SK-N-SH (cell line): ENCODE measurements around the gene P3R3URF.

Source experiments
- EZH2phosphoT487 ChIP-seq: fragments of 200-600 bp; sonication (generic); IDR thresholded peaks from 2 replicates; pipeline ENCODE4 v1.6.1; 2017; ENCODE audit warnings: low read depth, mixed run types, mild to moderate bottlenecking, antibody characterized with exemption, moderate library complexity, borderline replicate concordance
- GATA2 ChIP-seq: sonication (generic); formaldehyde crosslinking; IDR thresholded peaks from 2 replicates; pipeline ENCODE4 v1.5.0; 2020; ENCODE audit warnings: mild to moderate bottlenecking, missing genetic modification reagents
- MXI1 ChIP-seq: IDR thresholded peaks from 2 replicates; pipeline ENCODE4 v1.6.1; 2012; ENCODE audit warnings: mild to moderate bottlenecking, low read depth, low read length, improper control_type of control experiment
- POLR2AphosphoS5 ChIP-seq: IDR thresholded peaks from 2 replicates; pipeline ENCODE4 v1.6.1; 2012; ENCODE audit warnings: low read depth, low read length
- RAD21 ChIP-seq: IDR thresholded peaks from 2 replicates; pipeline ENCODE4 v1.6.1; 2012; ENCODE audit warnings: mild to moderate bottlenecking, low read length
- REST ChIP-seq: IDR thresholded peaks from 2 replicates; pipeline ENCODE4 v1.6.1; 2012; ENCODE audit warnings: mild to moderate bottlenecking, low read depth, low read length, moderate library complexity
- SMC3 ChIP-seq: IDR thresholded peaks from 2 replicates; pipeline ENCODE4 v1.6.1; 2012; ENCODE audit warnings: low read depth, low read length, improper control_type of control experiment
- TAF1 ChIP-seq: IDR thresholded peaks from 2 replicates; pipeline ENCODE4 v1.6.1; 2012; ENCODE audit warnings: low read depth, mild to moderate bottlenecking, low read length, moderate library complexity, borderline replicate concordance
- TF ChIP-seq, protein P1 (sequence below): fragments of 200-600 bp; sonication (generic); IDR thresholded peaks from 2 replicates; pipeline ENCODE4 v1.6.1; 2017; ENCODE audit warnings: antibody characterized with exemption, mild to moderate bottlenecking, moderate library complexity

DNA sequence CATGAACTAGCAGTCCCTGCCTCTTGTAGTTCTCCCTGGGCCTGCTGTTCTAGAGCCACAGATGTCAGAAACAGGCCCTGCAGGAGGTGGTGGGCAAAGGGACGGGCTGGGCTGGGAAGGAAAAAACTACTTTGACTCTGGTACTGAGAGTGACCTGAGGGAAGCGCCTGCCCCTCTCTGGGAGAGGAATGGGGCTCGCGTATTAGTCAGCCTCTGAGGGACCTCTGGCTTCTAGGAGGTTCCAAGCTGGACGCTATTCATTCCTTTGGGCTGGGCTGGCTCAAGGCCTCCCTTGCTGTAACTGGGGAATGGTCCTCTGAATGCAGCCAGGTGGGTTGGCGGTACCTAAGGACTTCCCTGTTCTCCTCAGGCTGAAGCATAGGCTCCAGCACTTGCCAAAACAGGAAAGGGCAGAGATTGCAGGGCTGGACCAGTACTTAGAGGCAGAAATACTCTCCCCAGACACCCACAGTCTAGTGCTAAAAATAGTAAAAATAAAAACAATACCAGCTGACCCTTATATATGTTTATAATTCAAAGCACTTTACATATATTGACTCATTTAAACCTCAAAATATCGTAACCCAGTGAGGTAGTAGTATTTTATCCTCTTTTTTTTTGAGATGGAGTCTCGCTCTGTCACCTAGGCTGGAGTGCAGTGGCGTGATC is 14.9 kb upstream of the P3R3URF start:
- TF ChIP-seq, protein P1, sequence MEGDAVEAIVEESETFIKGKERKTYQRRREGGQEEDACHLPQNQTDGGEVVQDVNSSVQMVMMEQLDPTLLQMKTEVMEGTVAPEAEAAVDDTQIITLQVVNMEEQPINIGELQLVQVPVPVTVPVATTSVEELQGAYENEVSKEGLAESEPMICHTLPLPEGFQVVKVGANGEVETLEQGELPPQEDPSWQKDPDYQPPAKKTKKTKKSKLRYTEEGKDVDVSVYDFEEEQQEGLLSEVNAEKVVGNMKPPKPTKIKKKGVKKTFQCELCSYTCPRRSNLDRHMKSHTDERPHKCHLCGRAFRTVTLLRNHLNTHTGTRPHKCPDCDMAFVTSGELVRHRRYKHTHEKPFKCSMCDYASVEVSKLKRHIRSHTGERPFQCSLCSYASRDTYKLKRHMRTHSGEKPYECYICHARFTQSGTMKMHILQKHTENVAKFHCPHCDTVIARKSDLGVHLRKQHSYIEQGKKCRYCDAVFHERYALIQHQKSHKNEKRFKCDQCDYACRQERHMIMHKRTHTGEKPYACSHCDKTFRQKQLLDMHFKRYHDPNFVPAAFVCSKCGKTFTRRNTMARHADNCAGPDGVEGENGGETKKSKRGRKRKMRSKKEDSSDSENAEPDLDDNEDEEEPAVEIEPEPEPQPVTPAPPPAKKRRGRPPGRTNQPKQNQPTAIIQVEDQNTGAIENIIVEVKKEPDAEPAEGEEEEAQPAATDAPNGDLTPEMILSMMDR, result no peak
- TF ChIP-seq REST (no peak), MXI1 (no peak), RAD21 (no peak), TAF1 (no peak), POLR2AphosphoS5 (no peak), EZH2phosphoT487 (no peak), GATA2 (CRISPR knock-in tag) (no peak), SMC3 (no peak)
